HEK293 (cell line): ENCODE results near the gene NENF.

ENCODE experiments used
- CTCF ChIA-PET: fragments of 350-600 bp; formaldehyde crosslinking; extraction: SDS; loops from one replicate; lab custom pipeline; 2021; ENCODE audit warnings: antibody characterized with exemption; lab: Yijun Ruan, JAX
- POLR2A ChIA-PET: fragments of 300-600 bp; formaldehyde crosslinking; extraction: SDS; loops from one replicate; lab custom pipeline; 2020; ENCODE audit warnings: antibody characterized with exemption, inconsistent platforms; lab: Yijun Ruan, JAX
- H3K27ac ChIP-seq: fragments of 200-500 bp; sonication (Bioruptor generic); 2 replicates; pipeline ENCODE4 v1.5.1; 2014; ENCODE audit warnings: low read depth, low read length, control low read depth, inconsistent platforms; ENCODE audit errors: extremely low read depth
- H3K36me3 ChIP-seq, 2 experiments: fragments of 200-500 bp in 1 of 2; sonication (Bioruptor generic) in 1 of 2; 1 replicate in 1 of 2; 2 replicates in 1 of 2; pipeline ENCODE4 v1.5.1; 2014 to 2017; ENCODE audit warnings: inconsistent platforms in 2 of 2, low read length in 2 of 2; ENCODE audit not compliant: control insufficient read depth in 2 of 2, insufficient read depth in 1 of 2
- H3K4me1 ChIP-seq: fragments of 200-500 bp; sonication (Bioruptor generic); 2 replicates; pipeline ENCODE4 v1.5.1; 2014; ENCODE audit warnings: mild to moderate bottlenecking, low read length, inconsistent platforms; ENCODE audit not compliant: control insufficient read depth, insufficient read depth
- H3K4me3 ChIP-seq: 2 replicates; pipeline ENCODE4 v1.5.1; 2011; ENCODE audit warnings: low read depth, mild to moderate bottlenecking, control low read depth, low read length, moderate library complexity
- H3K9me3 ChIP-seq: fragments of 200-500 bp; sonication (Bioruptor generic); 2 replicates; pipeline ENCODE4 v1.5.1; 2014; ENCODE audit warnings: low read depth, low read length, inconsistent platforms; ENCODE audit not compliant: control insufficient read depth, insufficient read depth
- GLI4 ChIP-seq: fragments of 450-650 bp; formaldehyde crosslinking; IDR thresholded peaks from 2 replicates; pipeline ENCODE4 v1.5.1; 2016; ENCODE audit warnings: missing biosample characterization, missing genetic modification characterization
- HOXA7 ChIP-seq: sonication (generic); formaldehyde crosslinking; IDR thresholded peaks from 2 replicates; pipeline ENCODE4 v1.8.1; 2022; ENCODE audit warnings: missing genetic modification reagents, borderline replicate concordance
- IKZF3 ChIP-seq: fragments of 450-650 bp; IDR thresholded peaks from 2 replicates; pipeline ENCODE4 v1.5.0; 2018; ENCODE audit warnings: missing biosample characterization, mild to moderate bottlenecking, missing genetic modification characterization, moderate library complexity
- SCRT2 ChIP-seq: fragments of 450-650 bp; formaldehyde crosslinking; IDR thresholded peaks from 2 replicates; pipeline ENCODE4 v1.5.1; 2016; ENCODE audit warnings: missing biosample characterization, missing genetic modification characterization
- SP2 ChIP-seq: fragments of 450-650 bp; formaldehyde crosslinking; IDR thresholded peaks from 2 replicates; pipeline ENCODE4 v1.5.1; 2016; ENCODE audit warnings: missing biosample characterization, missing genetic modification characterization
- ZNF114 ChIP-seq: fragments of 450-650 bp; formaldehyde crosslinking; IDR thresholded peaks from 2 replicates; pipeline ENCODE4 v1.5.0; 2017; ENCODE audit warnings: missing biosample characterization, missing genetic modification characterization
- ZNF155 ChIP-seq: fragments of 450-650 bp; formaldehyde crosslinking; IDR thresholded peaks from 2 replicates; pipeline ENCODE4 v1.5.1; 2016; ENCODE audit warnings: missing biosample characterization, missing genetic modification characterization
- ZNF157 ChIP-seq: fragments of 450-650 bp; formaldehyde crosslinking; IDR thresholded peaks from 2 replicates; pipeline ENCODE4 v1.5.1; 2016; ENCODE audit warnings: missing biosample characterization, missing genetic modification characterization
- ZNF223 ChIP-seq: fragments of 450-650 bp; formaldehyde crosslinking; IDR thresholded peaks from 2 replicates; pipeline ENCODE4 v1.5.1; 2016; ENCODE audit warnings: missing biosample characterization, missing genetic modification characterization
- ZNF248 ChIP-seq: fragments of 450-650 bp; formaldehyde crosslinking; IDR thresholded peaks from 2 replicates; pipeline ENCODE4 v1.5.1; 2017; ENCODE audit warnings: missing biosample characterization, missing genetic modification characterization
- ZNF274 ChIP-seq, 2 experiments: fragments of 200-500 bp in 1 of 2; fragments of 450-650 bp in 1 of 2; sonication (Bioruptor generic) in 1 of 2; formaldehyde crosslinking in 1 of 2; IDR thresholded peaks; 2 replicates each; pipeline versions ENCODE4 v1.5.1 to v1.6.1; 2014 to 2016; ENCODE audit warnings: borderline replicate concordance in 1 of 2, inconsistent platforms in 1 of 2, low read length in 1 of 2, missing biosample characterization in 1 of 2, missing genetic modification characterization in 1 of 2
- ZNF362 ChIP-seq: fragments of 450-650 bp; formaldehyde crosslinking; IDR thresholded peaks from 2 replicates; pipeline ENCODE4 v1.5.1; 2016; ENCODE audit warnings: missing biosample characterization, missing genetic modification characterization
- ZNF555 ChIP-seq: fragments of 450-650 bp; formaldehyde crosslinking; conservative IDR thresholded peaks from 2 replicates; pipeline ENCODE4 v1.5.1; 2017; ENCODE audit warnings: missing biosample characterization, mild to moderate bottlenecking, missing genetic modification characterization, inconsistent platforms
- ZNF560 ChIP-seq: fragments of 450-650 bp; formaldehyde crosslinking; IDR thresholded peaks from 2 replicates; pipeline ENCODE4 v1.5.1; 2017; ENCODE audit warnings: missing biosample characterization, missing genetic modification characterization, borderline replicate concordance
- ZNF571 ChIP-seq: fragments of 450-650 bp; formaldehyde crosslinking; IDR thresholded peaks from 2 replicates; pipeline ENCODE4 v1.5.0; 2017; ENCODE audit warnings: missing biosample characterization, missing genetic modification characterization
- ZNF600 ChIP-seq: fragments of 450-650 bp; formaldehyde crosslinking; IDR thresholded peaks from 2 replicates; pipeline ENCODE4 v1.5.1; 2016; ENCODE audit warnings: missing biosample characterization, missing genetic modification characterization
- ZNF623 ChIP-seq: fragments of 450-650 bp; formaldehyde crosslinking; IDR thresholded peaks from 2 replicates; pipeline ENCODE4 v1.5.1; 2016; ENCODE audit warnings: missing biosample characterization, missing genetic modification characterization
- ZNF747 ChIP-seq: fragments of 450-650 bp; formaldehyde crosslinking; IDR thresholded peaks from 2 replicates; pipeline ENCODE4 v1.5.1; 2016; ENCODE audit warnings: missing biosample characterization, missing genetic modification characterization
- ZSCAN30 ChIP-seq: fragments of 450-650 bp; IDR thresholded peaks from 2 replicates; pipeline ENCODE4 v1.5.1; 2018; ENCODE audit warnings: missing biosample characterization, mild to moderate bottlenecking, missing genetic modification characterization, moderate library complexity
- ZSCAN5A ChIP-seq: fragments of 450-650 bp; formaldehyde crosslinking; IDR thresholded peaks from 2 replicates; pipeline ENCODE4 v1.5.1; 2016; ENCODE audit warnings: missing biosample characterization, missing genetic modification characterization
- TF ChIP-seq, protein P1 (sequence below): fragments of 450-650 bp; formaldehyde crosslinking; IDR thresholded peaks from 2 replicates; pipeline ENCODE4 v1.5.1; 2016; ENCODE audit warnings: missing biosample characterization, missing genetic modification characterization
- TF ChIP-seq, protein P2 (sequence below): fragments of 450-650 bp; formaldehyde crosslinking; IDR thresholded peaks from 2 replicates; pipeline ENCODE4 v1.5.1; 2016; ENCODE audit warnings: missing biosample characterization, missing genetic modification characterization, borderline replicate concordance
- TF ChIP-seq, protein P3 (sequence below): sonication (generic); formaldehyde crosslinking; IDR thresholded peaks from 2 replicates; pipeline ENCODE4 v1.8.1; 2022; ENCODE audit warnings: mild to moderate bottlenecking, moderate library complexity, missing genetic modification reagents
- TF ChIP-seq, protein P4 (sequence below): fragments of 450-650 bp; formaldehyde crosslinking; IDR thresholded peaks from 2 replicates; pipeline ENCODE4 v1.5.1; 2017; ENCODE audit warnings: missing biosample characterization, missing genetic modification characterization

NENF gene

GRCh38 chr1:212460376-212460775 is 27.7 kb downstream of the NENF start:
- Histone ChIP-seq H3K27ac (no peak overlapping the region), H3K4me3 (no peak overlapping the region), H3K36me3 (no peaks in the 10 kb centered on the region), H3K9me3 (no peaks in the 10 kb centered on the region), H3K4me1 (no peaks in the 10 kb centered on the region)
- POLR2A ChIA-PET: no interaction called here
- TF ChIP-seq ZNF623 (tag by site-specific recombination) (no peak), ZNF155 (tag by site-specific recombination) (no peak), ZNF157 (tag by site-specific recombination) (no peak), ZNF274 (IDR thresholded peaks at IDR 0.05; ENCODE audit: low read length) (no peak), ZNF274 (tag by site-specific recombination; IDR thresholded peaks at IDR 0.05; ENCODE audit: borderline replicate concordance) (no peak), ZNF362 (no peak), ZNF747 (tag by site-specific recombination) (no peak), SCRT2 (tag by site-specific recombination) (no peak), ZNF114 (tag by site-specific recombination) (no peak), ZNF560 (tag by site-specific recombination) (no peak)
- TF ChIP-seq, protein P1, sequence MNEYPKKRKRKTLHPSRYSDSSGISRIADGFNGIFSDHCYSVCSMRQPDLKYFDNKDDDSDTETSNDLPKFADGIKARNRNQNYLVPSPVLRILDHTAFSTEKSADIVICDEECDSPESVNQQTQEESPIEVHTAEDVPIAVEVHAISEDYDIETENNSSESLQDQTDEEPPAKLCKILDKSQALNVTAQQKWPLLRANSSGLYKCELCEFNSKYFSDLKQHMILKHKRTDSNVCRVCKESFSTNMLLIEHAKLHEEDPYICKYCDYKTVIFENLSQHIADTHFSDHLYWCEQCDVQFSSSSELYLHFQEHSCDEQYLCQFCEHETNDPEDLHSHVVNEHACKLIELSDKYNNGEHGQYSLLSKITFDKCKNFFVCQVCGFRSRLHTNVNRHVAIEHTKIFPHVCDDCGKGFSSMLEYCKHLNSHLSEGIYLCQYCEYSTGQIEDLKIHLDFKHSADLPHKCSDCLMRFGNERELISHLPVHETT: no peak
- CTCF ChIA-PET: no interaction called here

GRCh38 chr1:212461916-212462660 is 29.4 kb downstream of the NENF start:
- Histone ChIP-seq H3K36me3 (no peaks in the 10 kb centered on the region), H3K9me3 (no peaks in the 10 kb centered on the region), H3K4me3 (no peak overlapping the region), H3K27ac (no peak overlapping the region), H3K4me1 (no peaks in the 10 kb centered on the region)
- POLR2A ChIA-PET: interaction anchor here (2.0 kb wide), 1 partner anchor 146 kb away, joined by 8 read pairs; the partner anchor contains the start of gene ATF3
- CTCF ChIA-PET: no interaction called here
- TF ChIP-seq ZNF223 (no peak), ZNF571 (tag by site-specific recombination) (no peak), ZNF248 (no peak), ZNF600 (tag by site-specific recombination) (no peak), IKZF3 (tag by site-specific recombination) (no peak), HOXA7 (CRISPR knock-in tag) (no peak), SP2 (tag by site-specific recombination) (no peak), ZSCAN5A (tag by site-specific recombination) (no peak), ZSCAN30 (tag by site-specific recombination) (no peak), GLI4 (no peak), ZNF555 (tag by site-specific recombination) (no peak)
- TF ChIP-seq, protein P1: no peak
- TF ChIP-seq, protein P2, sequence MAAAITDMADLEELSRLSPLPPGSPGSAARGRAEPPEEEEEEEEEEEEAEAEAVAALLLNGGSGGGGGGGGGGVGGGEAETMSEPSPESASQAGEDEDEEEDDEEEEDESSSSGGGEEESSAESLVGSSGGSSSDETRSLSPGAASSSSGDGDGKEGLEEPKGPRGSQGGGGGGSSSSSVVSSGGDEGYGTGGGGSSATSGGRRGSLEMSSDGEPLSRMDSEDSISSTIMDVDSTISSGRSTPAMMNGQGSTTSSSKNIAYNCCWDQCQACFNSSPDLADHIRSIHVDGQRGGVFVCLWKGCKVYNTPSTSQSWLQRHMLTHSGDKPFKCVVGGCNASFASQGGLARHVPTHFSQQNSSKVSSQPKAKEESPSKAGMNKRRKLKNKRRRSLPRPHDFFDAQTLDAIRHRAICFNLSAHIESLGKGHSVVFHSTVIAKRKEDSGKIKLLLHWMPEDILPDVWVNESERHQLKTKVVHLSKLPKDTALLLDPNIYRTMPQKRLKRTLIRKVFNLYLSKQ: no peak
- TF ChIP-seq, protein P3, sequence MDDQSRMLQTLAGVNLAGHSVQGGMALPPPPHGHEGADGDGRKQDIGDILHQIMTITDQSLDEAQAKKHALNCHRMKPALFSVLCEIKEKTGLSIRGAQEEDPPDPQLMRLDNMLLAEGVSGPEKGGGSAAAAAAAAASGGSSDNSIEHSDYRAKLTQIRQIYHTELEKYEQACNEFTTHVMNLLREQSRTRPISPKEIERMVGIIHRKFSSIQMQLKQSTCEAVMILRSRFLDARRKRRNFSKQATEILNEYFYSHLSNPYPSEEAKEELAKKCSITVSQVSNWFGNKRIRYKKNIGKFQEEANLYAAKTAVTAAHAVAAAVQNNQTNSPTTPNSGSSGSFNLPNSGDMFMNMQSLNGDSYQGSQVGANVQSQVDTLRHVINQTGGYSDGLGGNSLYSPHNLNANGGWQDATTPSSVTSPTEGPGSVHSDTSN (CRISPR knock-in tag): no peak
- TF ChIP-seq, protein P4, sequence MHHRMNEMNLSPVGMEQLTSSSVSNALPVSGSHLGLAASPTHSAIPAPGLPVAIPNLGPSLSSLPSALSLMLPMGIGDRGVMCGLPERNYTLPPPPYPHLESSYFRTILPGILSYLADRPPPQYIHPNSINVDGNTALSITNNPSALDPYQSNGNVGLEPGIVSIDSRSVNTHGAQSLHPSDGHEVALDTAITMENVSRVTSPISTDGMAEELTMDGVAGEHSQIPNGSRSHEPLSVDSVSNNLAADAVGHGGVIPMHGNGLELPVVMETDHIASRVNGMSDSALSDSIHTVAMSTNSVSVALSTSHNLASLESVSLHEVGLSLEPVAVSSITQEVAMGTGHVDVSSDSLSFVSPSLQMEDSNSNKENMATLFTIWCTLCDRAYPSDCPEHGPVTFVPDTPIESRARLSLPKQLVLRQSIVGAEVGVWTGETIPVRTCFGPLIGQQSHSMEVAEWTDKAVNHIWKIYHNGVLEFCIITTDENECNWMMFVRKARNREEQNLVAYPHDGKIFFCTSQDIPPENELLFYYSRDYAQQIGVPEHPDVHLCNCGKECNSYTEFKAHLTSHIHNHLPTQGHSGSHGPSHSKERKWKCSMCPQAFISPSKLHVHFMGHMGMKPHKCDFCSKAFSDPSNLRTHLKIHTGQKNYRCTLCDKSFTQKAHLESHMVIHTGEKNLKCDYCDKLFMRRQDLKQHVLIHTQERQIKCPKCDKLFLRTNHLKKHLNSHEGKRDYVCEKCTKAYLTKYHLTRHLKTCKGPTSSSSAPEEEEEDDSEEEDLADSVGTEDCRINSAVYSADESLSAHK (tag by site-specific recombination): no peak
